K562 (cell line): ENCODE data around the gene KIF15. TPM values are rescaled to one million over a fixed set of nuclear protein-coding genes. Genes with fewer than 3 reads are reported as not detected.
A peak's percentile ranks its signal among the peaks of the same experiment; 100 is the strongest.

Source experiments
- CCNT2 ChIP-seq: IDR thresholded peaks from 2 replicates; pipeline ENCODE4 v1.6.1; 2011; ENCODE audit warnings: borderline replicate concordance, low read depth, mild to moderate bottlenecking, moderate library complexity, mixed read lengths, low read length; ENCODE audit not compliant: insufficient read length; ENCODE audit errors: extremely low read depth
- DDX20 ChIP-seq: fragments of 450-650 bp; IDR thresholded peaks from 2 replicates; pipeline ENCODE4 v1.6.1; 2016; ENCODE audit warnings: missing genetic modification characterization, low read depth, mild to moderate bottlenecking, missing compliant biosample characterization, moderate library complexity
- ETS2 ChIP-seq: IDR thresholded peaks from 2 replicates; pipeline ENCODE4 v1.6.1; 2016; ENCODE audit warnings: borderline replicate concordance, missing genetic modification characterization, mild to moderate bottlenecking, moderate library complexity, missing compliant biosample characterization; ENCODE audit not compliant: poor library complexity, severe bottlenecking
- KLF6 ChIP-seq: fragments of 250-450 bp; sonication (Bioruptor Pico); IDR thresholded peaks from 2 replicates; pipeline ENCODE4 v1.4.0; 2020; ENCODE audit warnings: mild to moderate bottlenecking, moderate library complexity, borderline replicate concordance
- RAD51 ChIP-seq: fragments of 450-650 bp; IDR thresholded peaks from 2 replicates; pipeline ENCODE4 v1.7.1; 2016; ENCODE audit warnings: low read depth, mild to moderate bottlenecking, borderline replicate concordance
- SREBF1 ChIP-seq: fragments of 150-350 bp; IDR thresholded peaks from 2 replicates; pipeline ENCODE4 v1.6.1; 2014; ENCODE audit warnings: antibody characterized with exemption, low read depth, low read length, borderline replicate concordance
- TSC22D4 ChIP-seq: fragments of 450-650 bp; IDR thresholded peaks from 2 replicates; pipeline ENCODE4 v1.6.1; 2016; ENCODE audit warnings: missing genetic modification characterization, missing biosample characterization, control low read depth
- ZBTB2 ChIP-seq: fragments of 450-650 bp; IDR thresholded peaks from 2 replicates; pipeline ENCODE4 v1.6.1; 2016; ENCODE audit warnings: antibody characterized with exemption
- ZNF318 ChIP-seq, 2 experiments: fragments of 450-650 bp; IDR thresholded peaks; 2 replicates each; pipeline ENCODE4 v1.6.1; 2016; ENCODE audit warnings: mild to moderate bottlenecking in 2 of 2, borderline replicate concordance in 1 of 2, low read depth in 1 of 2, moderate library complexity in 1 of 2
- polyA plus RNA-seq, 8 experiments: library from polyadenylated mRNA; depleted of rRNA in 4 of 8; stranded (reverse) in 5 of 8; unstranded in 3 of 8; fragments of >200 nt; fragmentation: Nextera tagmentation in 2 of 8; fragmentation: Illumina TruSeq in 1 of 8; extraction: Ambion mirVana in 2 of 8; extraction: Trizol in 1 of 8; gene quantifications; 2 replicates each; pipeline versions ENCODE4 v1.2.1 to v1.2.3, GENCODE V29; 2011 to 2014; ENCODE audit warnings: inconsistent platforms in 1 of 8, missing spikeins in 1 of 8
- total RNA-seq, 7 experiments: library from RNA; depleted of rRNA in 6 of 7; stranded (reverse); fragments of >200 nt in 6 of 7; fragmentation: Illumina TruSeq in 2 of 7; extraction: Trizol in 2 of 7; gene quantifications; 2 replicates each; pipeline versions ENCODE4 v1.2.1 to v1.2.3, GENCODE V29; 2011 to 2021; ENCODE audit warnings: low replicate concordance in 1 of 7
- TF ChIP-seq, protein P1 (sequence below): fragments of 450-650 bp; conservative IDR thresholded peaks from 2 replicates; pipeline ENCODE4 v1.6.1; 2016; ENCODE audit warnings: missing genetic modification characterization, low read depth, mild to moderate bottlenecking, missing compliant biosample characterization, moderate library complexity
- TF ChIP-seq, protein P2 (sequence below): fragments of 150-350 bp; IDR thresholded peaks from 2 replicates; pipeline ENCODE4 v1.6.1; 2014; ENCODE audit warnings: low read depth, mild to moderate bottlenecking, low read length, borderline replicate concordance

The KIF15 gene
- total and polyA plus RNA-seq, 9 of the 15 experiments (the other 6 are each of a cell fraction or from before 2014, with no cell fraction given), result 9.0 to 45.9 (median 26.0) TPM

DNA sequence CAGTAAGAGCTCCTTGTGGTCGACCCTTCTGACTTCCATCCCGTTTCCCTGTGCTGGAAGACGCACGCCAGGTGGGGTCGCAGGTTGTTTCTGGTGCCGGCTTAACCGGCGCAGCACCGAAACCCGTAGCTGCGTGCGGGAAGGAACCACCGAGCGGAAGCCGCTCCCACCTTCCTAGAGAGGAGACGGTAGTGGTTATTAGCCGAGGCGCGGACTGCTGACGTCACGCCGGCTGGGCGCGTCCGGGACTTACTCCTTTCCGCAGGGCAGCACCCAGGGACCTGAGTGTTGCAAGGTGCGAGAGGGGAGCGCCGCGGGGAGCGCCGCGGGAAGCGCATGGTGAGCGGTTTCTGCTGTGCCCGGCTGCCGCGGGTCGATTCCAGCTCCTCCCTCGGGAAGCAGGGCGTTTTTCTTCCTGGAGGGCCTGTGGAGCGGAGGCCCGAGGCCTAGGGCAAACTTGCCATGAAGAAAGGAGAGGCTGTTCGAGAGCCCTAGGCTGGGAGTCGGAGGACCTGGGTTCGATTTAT is 32.1 kb upstream of the KIF15 start, which contains the start of gene ZNF501 (continued):
- TF ChIP-seq ZNF318 (IDR thresholded peaks at IDR 0.05; ENCODE audit: borderline replicate concordance in 1 of 2, low read depth in 1 of 2) (no peak), CCNT2 (peak; percentile 50), SREBF1 (no peak), RAD51 (no peak), ETS2 (tag) (no peak), KLF6 (CRISPR knock-in tag) (no peak), TSC22D4 (tag) (no peak), ZBTB2 (no peak), DDX20 (tag) (no peak)
- TF ChIP-seq, protein P1, sequence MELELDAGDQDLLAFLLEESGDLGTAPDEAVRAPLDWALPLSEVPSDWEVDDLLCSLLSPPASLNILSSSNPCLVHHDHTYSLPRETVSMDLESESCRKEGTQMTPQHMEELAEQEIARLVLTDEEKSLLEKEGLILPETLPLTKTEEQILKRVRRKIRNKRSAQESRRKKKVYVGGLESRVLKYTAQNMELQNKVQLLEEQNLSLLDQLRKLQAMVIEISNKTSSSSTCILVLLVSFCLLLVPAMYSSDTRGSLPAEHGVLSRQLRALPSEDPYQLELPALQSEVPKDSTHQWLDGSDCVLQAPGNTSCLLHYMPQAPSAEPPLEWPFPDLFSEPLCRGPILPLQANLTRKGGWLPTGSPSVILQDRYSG (tag), result no peak
- TF ChIP-seq, protein P2, sequence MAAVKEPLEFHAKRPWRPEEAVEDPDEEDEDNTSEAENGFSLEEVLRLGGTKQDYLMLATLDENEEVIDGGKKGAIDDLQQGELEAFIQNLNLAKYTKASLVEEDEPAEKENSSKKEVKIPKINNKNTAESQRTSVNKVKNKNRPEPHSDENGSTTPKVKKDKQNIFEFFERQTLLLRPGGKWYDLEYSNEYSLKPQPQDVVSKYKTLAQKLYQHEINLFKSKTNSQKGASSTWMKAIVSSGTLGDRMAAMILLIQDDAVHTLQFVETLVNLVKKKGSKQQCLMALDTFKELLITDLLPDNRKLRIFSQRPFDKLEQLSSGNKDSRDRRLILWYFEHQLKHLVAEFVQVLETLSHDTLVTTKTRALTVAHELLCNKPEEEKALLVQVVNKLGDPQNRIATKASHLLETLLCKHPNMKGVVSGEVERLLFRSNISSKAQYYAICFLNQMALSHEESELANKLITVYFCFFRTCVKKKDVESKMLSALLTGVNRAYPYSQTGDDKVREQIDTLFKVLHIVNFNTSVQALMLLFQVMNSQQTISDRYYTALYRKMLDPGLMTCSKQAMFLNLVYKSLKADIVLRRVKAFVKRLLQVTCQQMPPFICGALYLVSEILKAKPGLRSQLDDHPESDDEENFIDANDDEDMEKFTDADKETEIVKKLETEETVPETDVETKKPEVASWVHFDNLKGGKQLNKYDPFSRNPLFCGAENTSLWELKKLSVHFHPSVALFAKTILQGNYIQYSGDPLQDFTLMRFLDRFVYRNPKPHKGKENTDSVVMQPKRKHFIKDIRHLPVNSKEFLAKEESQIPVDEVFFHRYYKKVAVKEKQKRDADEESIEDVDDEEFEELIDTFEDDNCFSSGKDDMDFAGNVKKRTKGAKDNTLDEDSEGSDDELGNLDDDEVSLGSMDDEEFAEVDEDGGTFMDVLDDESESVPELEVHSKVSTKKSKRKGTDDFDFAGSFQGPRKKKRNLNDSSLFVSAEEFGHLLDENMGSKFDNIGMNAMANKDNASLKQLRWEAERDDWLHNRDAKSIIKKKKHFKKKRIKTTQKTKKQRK, result no peak
